ENCODE results near the gene TMEM179B.
A peak's percentile ranks its signal among the peaks of the same experiment; 100 is the strongest.
"Not testable (repeated sequence)": the region's sequence is repeated elsewhere in the genome, so short reads cannot be mapped to it uniquely, and the experiment has no call there.

The TMEM179B gene

DNA sequence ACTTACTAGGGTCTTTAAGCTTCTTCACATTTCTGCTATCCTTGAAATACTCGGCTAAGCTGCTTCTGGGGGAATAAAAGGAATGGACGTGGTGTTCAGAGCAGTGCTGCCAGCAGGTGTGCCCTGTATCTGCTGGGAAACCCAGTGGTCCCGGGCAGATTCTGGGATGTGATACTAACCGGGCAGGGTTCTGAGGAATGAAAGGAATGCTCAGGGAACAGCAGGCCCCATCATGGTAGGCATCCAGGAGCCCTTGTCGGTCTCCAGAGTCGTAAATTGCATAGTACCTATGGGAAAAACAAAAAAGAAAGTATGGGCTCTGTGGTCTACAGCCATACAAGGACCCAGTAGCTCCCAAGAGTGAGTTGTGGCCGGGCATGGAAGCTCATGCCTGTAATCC is 9.1 kb downstream of the TMEM179B start:
- no peak for DNase-seq (ENCODE audit: low read depth in 1 of 2, low spot score in 1 of 2)
- in situ Hi-C loops (cut with HindIII; ENCODE audit: low pct_unique_long_range_greater_than_20kb, low sequenced_read_pairs): no loop called here
- no peak for TF ChIP-seq JUND (IDR thresholded peaks at IDR 0.05; ENCODE audit: low read depth)

DNA sequence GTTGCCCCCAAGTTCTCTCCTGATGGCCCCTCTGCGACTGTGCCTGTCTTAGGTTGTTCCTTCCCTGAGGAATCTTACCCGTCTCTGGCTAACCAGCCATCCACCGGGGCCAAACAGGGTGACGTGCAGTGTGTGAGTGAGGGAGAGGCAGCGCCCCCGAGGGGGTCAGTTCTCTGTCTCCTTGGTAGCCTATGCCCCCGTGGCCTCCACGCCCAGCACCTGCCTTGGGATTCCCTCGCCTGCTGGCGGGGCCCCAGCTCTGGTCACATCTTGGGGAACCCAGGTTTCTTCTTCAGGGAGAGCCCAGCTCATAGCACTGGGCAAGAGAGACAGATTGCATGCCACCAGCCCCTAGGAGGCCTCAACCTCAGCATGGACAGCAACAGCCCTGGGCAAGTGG is 12.3 kb downstream of the TMEM179B start:
- in situ Hi-C loops (cut with HindIII; ENCODE audit: low pct_unique_long_range_greater_than_20kb, low sequenced_read_pairs): no loop called here
- no peak for TF ChIP-seq JUND (IDR thresholded peaks at IDR 0.05; ENCODE audit: low read depth)
- no peak for DNase-seq (ENCODE audit: low read depth in 1 of 2, low spot score in 1 of 2)

DNA sequence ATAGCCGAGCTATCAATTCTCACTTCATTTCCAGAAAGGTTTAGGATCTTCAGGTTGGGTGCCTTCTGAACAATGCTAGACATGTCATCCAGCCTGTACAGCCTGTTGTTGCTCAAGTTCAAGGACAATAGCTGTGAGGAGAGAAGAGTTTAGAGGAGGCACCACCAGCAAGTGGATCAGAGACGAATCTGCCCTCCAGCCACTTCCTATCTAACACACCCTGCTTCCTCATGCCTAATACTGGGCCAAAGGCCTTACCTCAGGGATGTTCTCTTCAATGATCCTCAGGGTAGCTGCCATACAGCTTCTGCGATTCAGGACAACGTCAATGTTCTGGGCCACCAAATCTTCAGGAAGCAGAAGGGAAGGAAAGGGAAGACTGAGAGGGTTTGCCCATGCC is 13.9 kb downstream of the TMEM179B start:
- no peak for DNase-seq (ENCODE audit: low read depth in 1 of 2, low spot score in 1 of 2)
- TF ChIP-seq JUND (IDR thresholded peaks at IDR 0.05; ENCODE audit: low read depth): no peak
- in situ Hi-C loops (cut with HindIII; ENCODE audit: low pct_unique_long_range_greater_than_20kb, low sequenced_read_pairs): no loop called here

DNA sequence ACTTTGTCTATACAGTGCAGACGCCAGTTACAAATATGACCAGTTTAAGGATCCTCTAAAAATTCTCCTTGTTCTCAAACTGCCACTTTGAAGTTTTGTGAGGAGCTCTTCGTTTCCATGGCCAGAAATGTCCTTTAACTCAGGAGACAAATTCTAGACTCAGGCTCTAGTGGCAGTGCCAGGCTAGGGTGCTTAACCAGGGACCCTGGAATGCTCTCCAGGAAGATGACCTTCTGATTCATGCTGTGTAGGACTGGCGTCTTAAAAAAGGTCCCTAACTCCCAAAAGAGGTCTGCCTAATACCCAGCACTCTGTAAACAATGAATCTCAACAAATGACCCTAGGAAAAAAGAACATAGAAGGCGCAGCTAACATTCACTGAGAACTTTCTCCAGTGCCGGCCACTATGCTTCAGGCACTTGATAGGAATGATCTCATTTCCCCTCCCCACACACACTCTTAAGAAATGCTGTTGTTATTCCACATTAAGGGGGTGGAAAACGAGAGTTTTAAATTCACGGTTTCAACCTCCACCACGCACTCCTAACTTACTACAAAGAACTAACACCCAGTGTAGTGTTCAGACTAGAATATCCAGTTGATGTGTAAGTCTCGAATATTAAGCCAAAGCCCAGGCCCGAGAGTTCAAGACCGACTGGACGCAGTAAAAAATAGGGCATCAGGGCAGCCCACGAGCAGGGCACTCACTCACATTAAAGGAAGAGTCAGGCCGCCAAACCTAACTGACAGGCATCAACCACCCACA is 17.3 kb downstream of the TMEM179B start:
- TF ChIP-seq JUND (IDR thresholded peaks at IDR 0.05; ENCODE audit: low read depth): no peak
- in situ Hi-C loops (cut with HindIII; ENCODE audit: low pct_unique_long_range_greater_than_20kb, low sequenced_read_pairs): no loop called here
- DNase-seq (ENCODE audit: low read depth in 1 of 2, low spot score in 1 of 2): no peak

DNA sequence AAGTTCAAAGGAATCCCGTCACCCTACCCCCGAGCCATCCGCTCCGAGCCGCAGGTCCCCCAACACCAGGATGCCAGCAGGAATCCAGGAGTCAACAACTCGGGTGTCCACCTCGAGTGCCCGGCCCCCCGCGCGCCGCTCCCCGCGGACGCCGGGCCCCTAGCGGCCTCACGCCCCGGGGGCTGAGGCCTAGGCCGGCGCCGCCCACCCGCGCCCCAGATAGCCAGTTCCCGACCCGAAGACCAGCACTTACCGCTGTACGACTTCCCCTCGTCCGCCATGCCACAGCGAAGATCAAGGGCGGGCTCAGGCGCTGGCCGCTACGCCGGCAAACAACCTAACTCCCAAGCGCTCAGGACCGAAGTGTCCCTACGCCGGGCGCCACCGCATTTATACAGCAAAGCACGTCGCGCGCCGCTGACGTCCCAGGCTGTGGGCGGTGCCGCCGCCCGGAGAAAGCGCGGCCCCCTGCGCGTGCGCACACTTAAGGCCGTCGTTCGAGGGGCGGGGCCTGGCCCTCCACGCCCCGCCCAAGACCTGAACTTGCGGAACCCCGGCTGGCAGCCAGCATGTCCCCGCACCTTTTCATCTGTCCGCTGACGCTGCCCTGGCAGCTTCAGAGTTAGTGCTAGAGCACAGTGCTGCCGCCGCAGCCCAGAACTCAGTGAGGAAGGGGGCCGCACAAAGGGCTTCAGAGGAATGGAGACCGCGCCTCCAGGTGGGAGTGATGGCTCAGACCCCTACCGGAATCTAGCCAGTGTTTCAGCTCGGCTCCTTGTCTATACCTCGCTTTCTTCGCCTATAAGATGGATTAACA is 18.1 kb downstream of the TMEM179B start, which contains the start of gene NXF1:
Gene NXF1, minus strand, starts transcription at position 365 of the 817 bp plus-strand sequence. Its CDS starts 84 bp downstream, at position 281.
- TF ChIP-seq JUND (IDR thresholded peaks at IDR 0.05; ENCODE audit: low read depth): peak; percentile 27; the same call in 1 of the 2 replicates
- in situ Hi-C loops (cut with HindIII; ENCODE audit: low pct_unique_long_range_greater_than_20kb, low sequenced_read_pairs): no loop called here
- peak; percentile 91 to 97 for DNase-seq (ENCODE audit: low read depth in 1 of 2, low spot score in 1 of 2)

DNA sequence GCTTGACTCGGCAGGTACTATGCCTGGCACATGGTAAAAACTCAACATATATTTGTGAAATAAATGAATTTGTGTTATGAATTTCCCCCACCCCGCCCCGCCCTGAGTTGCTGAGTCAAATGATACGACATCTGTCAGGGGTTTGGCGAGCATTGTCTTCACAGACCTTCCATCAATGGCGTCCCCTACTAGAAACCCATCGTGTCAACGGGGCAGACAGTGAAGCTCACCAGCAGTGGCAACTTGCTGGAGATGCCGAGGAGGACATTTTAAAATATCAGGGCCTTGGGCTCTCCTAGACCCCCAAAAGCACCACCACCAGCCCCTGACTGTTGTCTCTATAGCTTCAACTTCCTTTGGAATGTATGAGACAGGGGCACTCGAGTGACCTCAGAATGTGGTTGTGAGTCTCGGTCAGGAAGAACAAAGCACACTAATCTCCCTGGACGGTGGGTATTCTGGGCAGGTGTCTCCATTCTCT is 18.8 kb downstream of the TMEM179B start:
- DNase-seq (ENCODE audit: low read depth in 1 of 2, low spot score in 1 of 2): no peak
- in situ Hi-C loops (cut with HindIII; ENCODE audit: low pct_unique_long_range_greater_than_20kb, low sequenced_read_pairs): no loop called here
- no peak for TF ChIP-seq JUND (IDR thresholded peaks at IDR 0.05; ENCODE audit: low read depth)

DNA sequence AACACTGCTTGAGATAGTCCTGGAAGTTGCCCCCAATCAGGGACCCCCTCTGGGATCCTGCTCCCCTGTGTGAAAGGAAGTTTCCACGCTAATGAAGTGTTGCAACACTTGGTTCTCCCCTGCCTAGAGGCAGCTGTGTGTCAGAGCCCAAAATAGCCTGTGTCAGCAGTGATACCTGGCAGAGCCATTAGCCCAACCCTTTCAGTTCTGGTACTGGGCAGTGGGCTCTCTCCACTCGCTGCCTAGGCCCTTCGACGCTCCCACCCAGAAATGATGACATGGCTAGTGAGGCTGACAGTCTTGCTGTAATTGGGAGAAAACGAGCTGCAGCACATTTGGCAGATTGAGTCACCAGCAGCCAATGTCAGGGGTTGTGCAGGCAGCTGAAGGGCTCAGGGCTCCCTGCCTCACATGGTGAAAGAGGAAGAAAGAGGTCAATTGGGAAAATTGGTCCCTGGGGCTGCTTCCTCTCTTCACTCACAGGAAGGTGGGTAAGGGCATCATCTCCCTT is 19.5 kb downstream of the TMEM179B start:
- no peak for DNase-seq (ENCODE audit: low read depth in 1 of 2, low spot score in 1 of 2)
- no peak for TF ChIP-seq JUND (IDR thresholded peaks at IDR 0.05; ENCODE audit: low read depth)

DNA sequence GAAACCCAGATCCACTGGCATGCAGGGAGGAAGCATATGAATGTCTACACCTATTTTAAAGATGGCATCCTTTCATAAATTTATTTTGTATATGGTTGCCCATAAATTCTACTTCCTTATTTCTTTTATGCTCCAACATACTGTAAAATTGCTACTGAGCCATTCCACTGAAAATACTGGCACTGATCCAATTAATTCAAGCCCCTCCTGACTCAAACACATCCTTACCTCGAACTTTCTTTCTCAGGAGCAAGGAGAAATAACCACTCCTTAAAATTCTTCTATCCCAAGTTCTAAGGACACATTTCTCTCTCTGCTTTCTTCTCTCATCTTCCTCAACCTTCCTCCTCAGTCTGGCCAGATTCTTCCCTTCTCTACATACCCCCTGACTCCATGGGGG is 23.5 kb downstream of the TMEM179B start:
- DNase-seq (ENCODE audit: low read depth in 1 of 2, low spot score in 1 of 2): no peak
- TF ChIP-seq JUND (IDR thresholded peaks at IDR 0.05; ENCODE audit: low read depth): no peak
- in situ Hi-C loops (cut with HindIII; ENCODE audit: low pct_unique_long_range_greater_than_20kb, low sequenced_read_pairs): no loop called here

More for the DNA sequence above, 19.5 kb downstream of the TMEM179B start:
- in situ Hi-C loops (cut with HindIII; ENCODE audit: low pct_unique_long_range_greater_than_20kb, low sequenced_read_pairs): no loop called here

DNA sequence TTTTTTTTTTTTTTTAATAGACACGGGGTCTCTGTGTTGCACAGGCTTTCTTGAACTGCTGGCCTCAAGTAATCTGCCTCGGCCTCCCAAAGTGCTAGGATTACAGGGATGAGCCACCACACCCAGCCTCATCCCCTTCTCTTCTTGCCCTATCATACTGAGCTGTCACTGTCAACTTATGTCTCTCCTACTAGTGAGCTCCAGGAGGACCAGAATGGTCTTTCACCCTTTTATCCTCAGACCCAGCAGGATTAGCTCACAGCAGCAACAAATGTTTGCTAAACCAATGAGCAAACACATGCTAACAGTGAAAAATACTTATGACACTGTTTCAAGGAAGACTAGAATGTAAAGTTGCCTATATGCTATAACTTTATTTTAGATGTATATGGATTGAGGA is 24.5 kb downstream of the TMEM179B start:
- TF ChIP-seq JUND (IDR thresholded peaks at IDR 0.05; ENCODE audit: low read depth): no peak
- in situ Hi-C loops (cut with HindIII; ENCODE audit: low pct_unique_long_range_greater_than_20kb, low sequenced_read_pairs): no loop called here
- no peak for DNase-seq (ENCODE audit: low read depth in 1 of 2, low spot score in 1 of 2)

DNA sequence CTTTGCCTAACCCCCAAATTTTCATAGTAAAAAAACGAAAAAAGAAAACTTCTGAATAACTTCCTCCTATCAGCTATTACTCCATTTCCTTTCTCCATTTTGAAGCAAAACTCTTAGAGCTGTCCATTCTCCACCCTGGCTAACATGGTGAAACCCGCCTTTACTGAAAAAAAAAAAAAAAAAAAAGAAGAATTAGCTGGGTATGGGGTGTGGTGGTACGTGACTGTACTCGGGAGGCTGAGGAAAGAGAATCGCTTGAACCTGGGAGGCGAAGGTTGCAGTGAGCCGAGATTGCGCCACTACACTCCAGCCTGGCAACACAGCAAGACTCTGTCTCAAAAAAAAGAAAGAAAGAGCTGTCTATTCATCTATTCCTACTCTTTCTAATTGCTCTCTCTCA is 29.4 kb downstream of the TMEM179B start:
- in situ Hi-C loops (cut with HindIII; ENCODE audit: low pct_unique_long_range_greater_than_20kb, low sequenced_read_pairs): no loop called here
- no peak for TF ChIP-seq JUND (IDR thresholded peaks at IDR 0.05; ENCODE audit: low read depth)
- no peak for DNase-seq (ENCODE audit: low read depth in 1 of 2, low spot score in 1 of 2)

DNA sequence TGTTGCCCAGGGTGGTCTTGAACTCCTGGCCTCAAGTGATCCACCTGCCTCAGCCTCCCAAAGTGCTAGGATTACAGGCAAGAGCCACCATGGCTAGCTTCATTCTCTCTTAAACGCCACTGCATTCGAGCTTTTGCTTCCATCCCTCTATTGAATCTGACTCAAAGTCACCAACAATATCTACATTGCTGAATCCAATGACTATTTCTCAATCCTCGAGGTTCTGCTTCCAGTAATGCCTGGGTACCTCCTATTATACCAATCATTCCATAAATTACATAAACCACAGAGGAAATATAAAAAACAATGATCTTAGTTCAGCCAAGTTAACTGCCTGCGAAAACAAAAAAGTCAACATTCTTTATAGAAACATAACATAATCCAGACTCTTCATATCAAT is 29.9 kb downstream of the TMEM179B start:
- in situ Hi-C loops (cut with HindIII; ENCODE audit: low pct_unique_long_range_greater_than_20kb, low sequenced_read_pairs): no loop called here
- no peak for TF ChIP-seq JUND (IDR thresholded peaks at IDR 0.05; ENCODE audit: low read depth)
- DNase-seq (ENCODE audit: low read depth in 1 of 2, low spot score in 1 of 2): no peak

DNA sequence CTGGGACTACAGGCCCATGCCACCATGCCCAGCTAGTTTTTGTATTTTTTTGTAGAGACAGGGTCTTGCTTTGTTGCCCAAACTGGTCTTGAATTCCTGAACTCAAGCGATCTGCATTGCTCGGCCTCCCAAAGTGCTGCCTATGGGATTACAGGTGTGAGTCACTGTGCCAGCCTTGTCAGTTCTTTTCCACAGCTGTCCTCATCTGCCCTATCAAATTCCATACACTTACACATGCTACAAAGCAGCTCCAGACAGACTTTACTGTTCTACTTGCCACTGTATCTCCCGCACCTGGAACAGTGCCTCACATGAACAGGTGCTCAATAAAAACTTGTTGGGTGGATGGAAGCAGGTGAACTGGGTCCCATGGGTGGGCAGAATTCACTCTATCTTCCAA is 36.5 kb downstream of the TMEM179B start:
- TF ChIP-seq JUND (IDR thresholded peaks at IDR 0.05; ENCODE audit: low read depth): no peak
- no peak for DNase-seq (ENCODE audit: low read depth in 1 of 2, low spot score in 1 of 2)
- in situ Hi-C loops (cut with HindIII; ENCODE audit: low pct_unique_long_range_greater_than_20kb, low sequenced_read_pairs): no loop called here

DNA sequence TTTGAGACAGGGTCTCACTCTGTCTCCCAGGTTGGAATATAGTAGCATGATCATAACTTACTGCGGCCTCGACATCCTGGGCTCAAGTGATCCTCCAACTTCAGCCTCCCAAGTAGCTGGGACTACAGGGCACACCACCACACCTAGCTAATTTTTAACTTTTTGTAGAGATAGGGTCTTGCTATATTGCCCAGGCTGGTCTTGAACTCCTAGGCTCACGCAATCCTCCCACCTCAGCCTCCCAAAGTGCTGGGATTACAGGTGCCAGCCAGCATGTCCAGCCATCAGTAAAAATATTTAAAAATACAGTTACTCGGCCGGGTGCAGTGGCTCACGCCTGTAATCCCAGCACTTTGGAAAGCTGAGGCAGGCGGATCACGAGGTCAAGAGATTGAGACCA is 40.9 kb downstream of the TMEM179B start:
- in situ Hi-C loops (cut with HindIII; ENCODE audit: low pct_unique_long_range_greater_than_20kb, low sequenced_read_pairs); DNase-seq (ENCODE audit: low read depth in 1 of 2, low spot score in 1 of 2): not testable (repeated sequence)

All from T47D (cell line).